ENCODE data around the gene LASP1.
A peak's percentile ranks its signal among the peaks of the same experiment; 100 is the strongest.
"Not testable (repeated sequence)": the region's sequence is repeated elsewhere in the genome, so short reads cannot be mapped to it uniquely, and the experiment has no call there.

The LASP1 gene

DNA sequence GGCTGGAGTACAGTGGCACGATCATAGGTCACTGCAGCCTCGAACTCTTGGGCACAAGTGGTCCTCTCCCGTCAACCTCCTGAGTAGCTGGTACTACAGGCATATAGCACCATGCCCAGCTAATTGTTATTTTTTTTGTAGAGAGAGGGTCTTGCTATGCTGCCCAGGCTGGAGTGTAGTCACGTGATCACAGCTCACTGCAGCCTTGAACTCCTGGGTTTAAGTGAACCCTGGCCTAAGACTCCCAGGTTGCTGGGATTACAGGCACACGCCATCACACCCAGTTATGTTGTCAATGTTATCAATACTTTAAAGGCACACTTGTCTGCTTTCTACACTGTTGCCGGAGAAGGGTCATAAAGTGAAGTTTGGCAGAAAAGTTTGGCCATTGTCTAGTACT lies 33.5 kb downstream of the LASP1 start:
- Histone ChIP-seq H3K36me3 (ENCODE audit: control insufficient read depth, insufficient read depth, low read length, severe bottlenecking) (peaks cover 54% of the 10 kb centered on the region), H3K4me1 (ENCODE audit: control insufficient read depth, insufficient read depth, low read length) (peaks cover 72% of the 10 kb centered on the region), H3K27me3 (replicated peaks; ENCODE audit: control insufficient read depth, insufficient read depth, low read length) (no peaks in the 10 kb centered on the region), H3K9ac (ENCODE audit: low read length) (peak overlapping the region; percentile 44), H3K9me3 (ENCODE audit: control insufficient read depth, low read length) (no peaks in the 10 kb centered on the region), H3K4me3 (ENCODE audit: low read length) (no peak overlapping the region)
- no peak for DNase-seq (ENCODE audit: low read depth)

DNA sequence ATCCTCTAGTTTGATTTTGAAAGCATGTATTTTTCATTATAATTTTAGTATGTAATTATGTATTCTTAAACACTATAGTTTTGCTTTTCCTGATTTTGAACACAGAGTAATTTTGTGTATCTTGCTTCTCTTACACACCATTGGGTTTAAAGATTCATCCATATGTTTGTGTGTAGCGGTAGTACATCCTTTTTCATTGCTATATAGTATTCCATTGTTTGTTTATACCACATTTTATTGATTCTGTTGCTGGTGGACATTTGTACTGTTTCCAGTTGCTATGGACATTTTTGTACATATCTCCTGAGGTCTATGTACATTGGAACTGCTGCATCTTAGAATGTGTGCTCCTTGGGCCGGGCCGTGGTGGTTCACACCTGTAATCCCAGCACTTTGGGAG lies 35.0 kb downstream of the LASP1 start:
- Histone ChIP-seq H3K9me3 (ENCODE audit: control insufficient read depth, low read length) (no peaks in the 10 kb centered on the region), H3K4me1 (ENCODE audit: control insufficient read depth, insufficient read depth, low read length) (peaks cover 59% of the 10 kb centered on the region), H3K36me3 (ENCODE audit: control insufficient read depth, insufficient read depth, low read length, severe bottlenecking) (peaks cover 46% of the 10 kb centered on the region), H3K27me3 (replicated peaks; ENCODE audit: control insufficient read depth, insufficient read depth, low read length) (no peaks in the 10 kb centered on the region), H3K4me3 (ENCODE audit: low read length) (no peak overlapping the region), H3K9ac (ENCODE audit: low read length) (no peak overlapping the region)
- no peak for DNase-seq (ENCODE audit: low read depth)

DNA sequence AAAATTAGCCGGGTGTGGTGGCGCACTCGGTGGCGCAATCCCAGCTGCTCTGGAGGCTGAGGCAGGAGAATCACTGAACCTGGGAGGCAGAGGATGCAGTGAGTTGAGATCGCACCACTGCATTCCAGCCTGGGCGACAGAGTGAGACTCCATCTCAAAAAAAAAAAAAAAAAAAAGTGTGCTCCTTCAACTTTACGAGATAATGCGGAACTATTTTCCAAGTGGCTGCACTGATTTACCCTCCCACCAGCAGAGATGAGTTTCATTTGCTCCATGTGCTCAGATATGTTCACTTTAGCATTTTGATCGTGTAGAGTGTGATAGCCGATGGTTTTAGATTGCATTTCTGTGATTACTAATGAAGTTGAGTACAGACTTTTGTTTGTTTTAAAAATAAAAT lies 35.5 kb downstream of the LASP1 start:
- Histone ChIP-seq H3K9ac (ENCODE audit: low read length) (no peak overlapping the region), H3K27me3 (replicated peaks; ENCODE audit: control insufficient read depth, insufficient read depth, low read length) (no peaks in the 10 kb centered on the region), H3K36me3 (ENCODE audit: control insufficient read depth, insufficient read depth, low read length, severe bottlenecking) (peaks cover 51% of the 10 kb centered on the region), H3K4me1 (ENCODE audit: control insufficient read depth, insufficient read depth, low read length) (peaks cover 54% of the 10 kb centered on the region), H3K4me3 (ENCODE audit: low read length) (no peak overlapping the region), H3K9me3 (ENCODE audit: control insufficient read depth, low read length) (no peaks in the 10 kb centered on the region)
- no peak for DNase-seq (ENCODE audit: low read depth)

DNA sequence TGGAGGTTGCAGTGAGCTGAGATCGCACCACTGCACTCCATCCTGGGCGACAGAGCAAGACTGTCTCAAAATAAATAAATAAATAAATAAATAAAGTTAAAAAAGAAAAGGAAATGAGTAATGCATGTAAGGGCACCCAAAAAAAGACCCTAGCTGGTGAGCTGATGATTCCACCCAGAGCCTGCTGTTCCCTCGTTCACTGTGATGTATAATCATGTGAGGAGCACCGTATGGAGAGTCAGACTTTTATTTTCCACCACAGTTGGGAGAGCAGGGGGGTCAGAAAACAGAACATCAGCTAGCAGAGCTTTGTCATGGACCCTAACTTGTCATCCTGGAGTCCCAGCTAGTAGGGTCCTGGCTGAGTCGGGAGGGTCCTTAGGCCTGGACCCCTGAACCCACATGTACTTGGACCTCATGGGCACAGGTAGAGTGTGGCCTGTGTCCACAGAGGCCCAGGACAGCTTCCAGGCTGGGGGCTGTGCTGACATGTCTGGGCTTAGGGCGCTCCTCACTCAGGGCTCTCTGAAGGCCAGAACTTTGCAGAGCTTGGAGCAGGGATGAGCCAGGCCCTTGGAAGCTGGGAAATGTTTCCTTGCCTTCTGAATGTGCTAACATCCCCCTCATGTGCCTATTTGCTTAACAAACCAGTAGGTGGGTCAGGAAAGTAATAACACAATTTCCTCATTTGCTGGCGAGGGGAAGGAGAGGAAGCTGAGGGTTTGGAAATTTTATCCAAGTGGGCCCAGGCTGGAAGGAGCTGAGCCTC lies 36.8 kb downstream of the LASP1 start:
- Histone ChIP-seq H3K36me3 (ENCODE audit: control insufficient read depth, insufficient read depth, low read length, severe bottlenecking) (peaks cover 63% of the 10 kb centered on the region), H3K4me1 (ENCODE audit: control insufficient read depth, insufficient read depth, low read length) (peaks cover 43% of the 10 kb centered on the region), H3K9ac (ENCODE audit: low read length) (peak overlapping the region; percentile 68), H3K9me3 (ENCODE audit: control insufficient read depth, low read length) (no peaks in the 10 kb centered on the region), H3K4me3 (ENCODE audit: low read length) (no peak overlapping the region), H3K27me3 (replicated peaks; ENCODE audit: control insufficient read depth, insufficient read depth, low read length) (no peaks in the 10 kb centered on the region)
- DNase-seq (ENCODE audit: low read depth): no peak

DNA sequence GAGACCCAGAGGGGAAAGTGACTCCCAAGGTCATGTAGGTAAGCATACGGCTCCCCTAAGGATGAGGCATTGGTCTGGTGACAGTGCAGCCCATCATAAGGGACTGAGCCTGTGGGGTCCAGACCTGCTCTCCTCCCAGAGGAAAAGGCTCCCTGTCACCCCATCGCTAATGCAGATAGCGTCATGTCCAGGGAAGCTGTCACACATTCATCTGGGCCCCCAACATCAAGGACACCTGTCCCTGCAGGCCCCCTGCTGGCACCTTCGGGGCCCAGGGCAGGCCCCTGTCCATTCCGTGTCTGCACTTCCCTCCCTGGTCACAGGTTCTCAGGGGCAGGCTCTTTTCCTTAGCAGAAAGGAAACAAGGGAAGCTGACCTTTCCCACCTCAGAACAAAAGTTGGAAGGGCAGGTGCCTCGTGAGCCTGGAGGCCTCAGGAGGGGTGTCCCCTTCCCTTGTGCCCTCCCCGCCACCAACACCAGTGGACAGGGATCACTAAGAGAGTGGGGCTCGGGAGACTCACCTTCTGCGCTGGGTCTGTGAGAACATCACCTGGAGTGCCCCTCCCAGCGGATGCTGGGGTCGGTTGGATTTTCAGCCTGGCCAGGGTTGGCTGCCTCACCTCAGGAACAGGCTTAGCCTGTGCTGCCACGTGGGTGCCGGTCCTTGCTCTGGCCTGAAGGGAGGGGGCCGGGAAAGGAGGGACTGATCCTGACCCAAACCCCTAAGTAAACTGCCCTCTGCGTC lies 38.2 kb downstream of the LASP1 start:
- Histone ChIP-seq H3K9me3 (ENCODE audit: control insufficient read depth, low read length) (no peaks in the 10 kb centered on the region), H3K9ac (ENCODE audit: low read length) (no peak overlapping the region), H3K4me3 (ENCODE audit: low read length) (no peak overlapping the region), H3K4me1 (ENCODE audit: control insufficient read depth, insufficient read depth, low read length) (peaks cover 42% of the 10 kb centered on the region), H3K36me3 (ENCODE audit: control insufficient read depth, insufficient read depth, low read length, severe bottlenecking) (peaks cover 61% of the 10 kb centered on the region), H3K27me3 (replicated peaks; ENCODE audit: control insufficient read depth, insufficient read depth, low read length) (no peaks in the 10 kb centered on the region)
- no peak for DNase-seq (ENCODE audit: low read depth)

DNA sequence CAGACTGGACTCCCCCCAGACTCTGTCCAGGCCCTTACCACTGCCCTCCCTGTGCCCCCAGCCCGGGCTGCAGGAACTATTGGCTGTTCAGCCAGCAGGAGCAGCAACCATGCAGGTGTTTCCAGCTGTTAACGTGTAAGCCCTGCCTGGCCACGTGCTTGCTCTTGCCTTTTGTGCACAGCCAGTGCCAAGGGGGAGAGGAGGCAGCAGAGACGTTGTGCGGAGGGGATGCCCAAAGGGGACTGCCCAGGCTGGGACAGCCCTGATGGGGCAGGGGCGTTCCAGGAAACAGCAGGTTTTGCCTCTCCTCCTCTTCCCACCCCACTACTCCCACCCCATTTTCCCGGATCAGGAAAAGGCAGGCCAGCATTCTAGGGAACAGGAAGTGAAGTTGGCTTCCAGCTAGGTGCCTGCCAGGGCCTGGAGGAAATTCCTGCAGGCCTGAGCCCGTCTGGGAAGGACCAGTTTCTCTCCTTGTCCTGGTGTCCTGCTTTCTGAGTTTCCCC lies 38.9 kb downstream of the LASP1 start:
- Histone ChIP-seq H3K4me1 (ENCODE audit: control insufficient read depth, insufficient read depth, low read length) (peaks cover 38% of the 10 kb centered on the region), H3K4me3 (ENCODE audit: low read length) (no peak overlapping the region), H3K9me3 (ENCODE audit: control insufficient read depth, low read length) (no peaks in the 10 kb centered on the region), H3K36me3 (ENCODE audit: control insufficient read depth, insufficient read depth, low read length, severe bottlenecking) (peaks cover 59% of the 10 kb centered on the region), H3K9ac (ENCODE audit: low read length) (no peak overlapping the region), H3K27me3 (replicated peaks; ENCODE audit: control insufficient read depth, insufficient read depth, low read length) (no peaks in the 10 kb centered on the region)
- no peak for DNase-seq (ENCODE audit: low read depth)

DNA sequence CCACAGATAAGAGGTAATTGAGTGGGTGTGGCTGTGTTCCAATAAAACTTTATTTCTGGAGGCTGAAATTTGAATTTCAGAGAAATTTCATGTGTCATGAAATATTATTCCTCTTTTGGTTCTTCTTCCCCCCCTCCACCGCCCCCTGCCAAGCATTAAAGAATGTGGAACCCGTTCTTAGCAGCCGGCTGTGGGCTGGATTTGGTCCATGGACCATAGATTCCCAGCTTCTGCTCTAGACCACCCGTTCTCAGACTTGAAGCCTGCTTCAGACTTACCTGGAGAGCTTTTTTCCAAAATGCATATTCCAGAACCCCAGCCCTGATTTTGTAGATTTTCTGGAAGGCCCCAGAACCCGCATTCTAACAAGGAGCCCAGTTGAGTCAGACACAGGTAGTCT lies 40.5 kb downstream of the LASP1 start:
- no peak overlapping the region for H3K4me3 ChIP-seq (ENCODE audit: low read length)
- H3K27me3 ChIP-seq (replicated peaks; ENCODE audit: control insufficient read depth, insufficient read depth, low read length): no peaks in the 10 kb centered on the region
- H3K36me3 ChIP-seq (ENCODE audit: control insufficient read depth, insufficient read depth, low read length, severe bottlenecking): peaks cover 62% of the 10 kb centered on the region
- peaks cover 35% of the 10 kb centered on the region for H3K4me1 ChIP-seq (ENCODE audit: control insufficient read depth, insufficient read depth, low read length)
- H3K9ac ChIP-seq (ENCODE audit: low read length): no peak overlapping the region
- H3K9me3 ChIP-seq (ENCODE audit: control insufficient read depth, low read length): no peaks in the 10 kb centered on the region
- no peak for DNase-seq (ENCODE audit: low read depth)

DNA sequence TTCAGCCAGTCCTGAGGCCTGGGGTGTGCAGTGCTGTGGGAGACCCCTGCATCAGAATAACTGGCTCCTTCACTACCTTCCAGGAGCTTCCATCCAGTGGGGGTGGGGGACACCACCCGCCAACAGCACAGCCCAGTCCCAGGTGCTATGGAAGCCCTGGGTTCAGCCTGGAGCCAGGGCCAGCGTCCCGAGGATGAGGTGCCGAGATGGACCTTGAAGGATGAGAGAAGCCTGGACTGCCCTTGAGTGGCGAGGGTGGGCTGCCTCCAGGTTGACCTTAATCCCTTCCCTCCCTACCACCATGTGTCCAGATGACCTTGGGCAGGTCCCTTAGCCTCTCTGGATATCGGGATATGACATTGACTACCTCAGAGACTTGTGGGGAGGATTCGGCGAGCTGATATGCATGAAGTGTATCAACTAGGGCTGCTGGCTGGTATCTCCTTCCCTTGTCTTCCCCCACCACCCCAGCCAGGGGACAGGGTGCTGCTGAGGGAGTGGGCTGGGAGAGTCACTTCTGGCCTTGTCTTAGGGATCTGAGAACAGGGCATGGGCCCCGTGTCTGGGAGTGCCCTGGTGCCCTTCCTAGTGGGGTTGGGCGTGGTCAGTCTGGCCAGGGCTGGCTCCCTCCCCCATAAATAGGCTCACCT lies 41.3 kb downstream of the LASP1 start:
- Histone ChIP-seq H3K36me3 (ENCODE audit: control insufficient read depth, insufficient read depth, low read length, severe bottlenecking) (peaks cover 63% of the 10 kb centered on the region), H3K9ac (ENCODE audit: low read length) (no peak overlapping the region), H3K27me3 (replicated peaks; ENCODE audit: control insufficient read depth, insufficient read depth, low read length) (no peaks in the 10 kb centered on the region), H3K9me3 (ENCODE audit: control insufficient read depth, low read length) (no peaks in the 10 kb centered on the region), H3K4me3 (ENCODE audit: low read length) (no peak overlapping the region), H3K4me1 (ENCODE audit: control insufficient read depth, insufficient read depth, low read length) (peaks cover 31% of the 10 kb centered on the region)
- no peak for DNase-seq (ENCODE audit: low read depth)

DNA sequence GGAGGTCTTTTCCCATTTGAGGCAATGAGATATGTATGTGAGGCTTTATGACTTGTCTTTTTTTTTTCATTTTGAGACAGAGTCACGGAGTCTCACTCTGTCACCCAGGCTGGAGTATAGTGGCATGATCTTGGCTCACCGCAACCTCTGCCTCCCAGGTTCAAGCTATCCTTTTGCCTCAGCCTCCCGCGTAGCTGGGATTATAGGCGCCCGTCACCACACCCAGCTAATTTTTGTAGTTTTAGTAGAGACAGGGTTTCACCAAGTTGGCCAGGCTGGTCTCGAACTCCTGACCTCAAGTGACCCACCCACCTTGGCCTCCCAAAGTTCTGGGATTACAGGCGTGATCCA lies 41.8 kb downstream of the LASP1 start:
- peaks cover 65% of the 10 kb centered on the region for H3K36me3 ChIP-seq (ENCODE audit: control insufficient read depth, insufficient read depth, low read length, severe bottlenecking)
- DNase-seq (ENCODE audit: low read depth): not testable (repeated sequence)

DNA sequence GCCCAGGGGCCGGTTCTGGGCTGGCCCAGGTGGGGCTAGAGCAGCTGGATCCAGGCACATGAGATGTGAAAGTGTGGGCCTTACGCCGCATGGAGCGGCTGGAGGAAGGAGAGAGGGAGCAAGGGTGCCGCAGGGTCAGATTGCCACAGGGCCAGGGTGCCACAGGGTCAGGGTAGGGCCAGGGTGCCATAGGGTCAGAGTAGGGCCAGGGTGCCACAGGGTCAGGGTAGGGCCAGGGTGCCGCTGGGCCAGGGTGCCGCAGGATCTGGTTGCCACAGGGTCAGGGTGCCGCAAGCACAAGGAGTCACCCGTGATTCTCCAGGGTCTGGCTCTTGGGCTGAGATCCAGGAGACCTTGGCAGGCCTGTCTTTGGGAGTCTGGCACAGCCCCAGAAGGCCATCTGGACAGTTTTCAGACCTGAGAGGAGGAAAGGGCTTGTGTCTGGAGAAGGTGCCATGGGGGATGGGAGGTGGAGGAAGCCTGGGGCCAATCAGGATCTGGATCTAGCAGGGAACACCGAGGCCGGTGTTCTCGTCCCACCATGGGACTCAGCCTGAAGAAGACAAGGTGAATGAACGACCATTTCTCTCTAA lies 42.5 kb downstream of the LASP1 start:
- H3K27me3 ChIP-seq (replicated peaks; ENCODE audit: control insufficient read depth, insufficient read depth, low read length): no peaks in the 10 kb centered on the region
- no peak overlapping the region for H3K9ac ChIP-seq (ENCODE audit: low read length)
- no peaks in the 10 kb centered on the region for H3K9me3 ChIP-seq (ENCODE audit: control insufficient read depth, low read length)
- H3K36me3 ChIP-seq (ENCODE audit: control insufficient read depth, insufficient read depth, low read length, severe bottlenecking): peaks cover 70% of the 10 kb centered on the region
- H3K4me3 ChIP-seq (ENCODE audit: low read length): no peak overlapping the region
- DNase-seq (ENCODE audit: low read depth): no peak
- peaks cover 20% of the 10 kb centered on the region for H3K4me1 ChIP-seq (ENCODE audit: control insufficient read depth, insufficient read depth, low read length)

More for the DNA sequence above, 41.8 kb downstream of the LASP1 start:
- not testable (repeated sequence) for H3K9me3 ChIP-seq (ENCODE audit: control insufficient read depth, low read length); H3K27me3 ChIP-seq (replicated peaks; ENCODE audit: control insufficient read depth, insufficient read depth, low read length); H3K9ac ChIP-seq (ENCODE audit: low read length); H3K4me3 ChIP-seq (ENCODE audit: low read length)
- H3K4me1 ChIP-seq (ENCODE audit: control insufficient read depth, insufficient read depth, low read length): peaks cover 26% of the 10 kb centered on the region
